ENCODE results near the gene CAMTA1. TPM values are rescaled to one million over a fixed set of nuclear protein-coding genes. Genes with fewer than 3 reads are reported as not detected.
A peak's percentile ranks its signal among the peaks of the same experiment; 100 is the strongest.

Gene CAMTA1
- total RNA-seq, 1 donor from 2014 or later, result 81.6 TPM

DNA sequence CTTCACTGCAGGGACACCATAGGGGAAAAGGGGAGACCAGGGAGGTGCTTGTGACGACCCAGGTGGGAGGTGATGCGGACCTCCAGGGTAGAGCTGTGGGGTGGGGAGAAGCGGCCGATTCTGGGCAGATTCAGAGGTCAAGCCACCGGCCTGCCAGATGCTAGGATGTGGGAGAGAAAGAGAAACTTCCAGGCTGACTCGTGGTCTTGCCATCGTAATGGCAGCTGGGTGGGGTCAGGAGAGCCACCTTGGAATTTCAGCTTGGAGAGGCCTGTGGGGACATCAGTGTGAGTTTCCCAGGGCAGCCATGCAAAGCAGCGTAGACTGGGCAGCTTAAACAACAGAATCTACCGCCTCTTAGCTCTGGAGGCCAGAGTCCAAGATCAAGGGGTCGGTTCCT lies 727.8 kb downstream of the CAMTA1 start:
- Mint-ChIP-seq H3K27me3 (ENCODE audit: unreplicated experiment) (no peaks in the 10 kb centered on the region), H3K36me3 (ENCODE audit: unreplicated experiment) (no peaks in the 10 kb centered on the region), H3K27ac (ENCODE audit: unreplicated experiment) (no peak overlapping the region), H3K4me1 (ENCODE audit: unreplicated experiment) (peaks cover 4% of the 10 kb centered on the region), H3K9me3 (ENCODE audit: unreplicated experiment) (no peaks in the 10 kb centered on the region), H3K4me3 (ENCODE audit: unreplicated experiment) (no peak overlapping the region)
- no peak for DNase-seq (ENCODE audit: extremely low spot score, unreplicated experiment)
- TF ChIP-seq, protein P1, sequence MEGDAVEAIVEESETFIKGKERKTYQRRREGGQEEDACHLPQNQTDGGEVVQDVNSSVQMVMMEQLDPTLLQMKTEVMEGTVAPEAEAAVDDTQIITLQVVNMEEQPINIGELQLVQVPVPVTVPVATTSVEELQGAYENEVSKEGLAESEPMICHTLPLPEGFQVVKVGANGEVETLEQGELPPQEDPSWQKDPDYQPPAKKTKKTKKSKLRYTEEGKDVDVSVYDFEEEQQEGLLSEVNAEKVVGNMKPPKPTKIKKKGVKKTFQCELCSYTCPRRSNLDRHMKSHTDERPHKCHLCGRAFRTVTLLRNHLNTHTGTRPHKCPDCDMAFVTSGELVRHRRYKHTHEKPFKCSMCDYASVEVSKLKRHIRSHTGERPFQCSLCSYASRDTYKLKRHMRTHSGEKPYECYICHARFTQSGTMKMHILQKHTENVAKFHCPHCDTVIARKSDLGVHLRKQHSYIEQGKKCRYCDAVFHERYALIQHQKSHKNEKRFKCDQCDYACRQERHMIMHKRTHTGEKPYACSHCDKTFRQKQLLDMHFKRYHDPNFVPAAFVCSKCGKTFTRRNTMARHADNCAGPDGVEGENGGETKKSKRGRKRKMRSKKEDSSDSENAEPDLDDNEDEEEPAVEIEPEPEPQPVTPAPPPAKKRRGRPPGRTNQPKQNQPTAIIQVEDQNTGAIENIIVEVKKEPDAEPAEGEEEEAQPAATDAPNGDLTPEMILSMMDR (IDR thresholded peaks at IDR 0.05), result no peak

DNA sequence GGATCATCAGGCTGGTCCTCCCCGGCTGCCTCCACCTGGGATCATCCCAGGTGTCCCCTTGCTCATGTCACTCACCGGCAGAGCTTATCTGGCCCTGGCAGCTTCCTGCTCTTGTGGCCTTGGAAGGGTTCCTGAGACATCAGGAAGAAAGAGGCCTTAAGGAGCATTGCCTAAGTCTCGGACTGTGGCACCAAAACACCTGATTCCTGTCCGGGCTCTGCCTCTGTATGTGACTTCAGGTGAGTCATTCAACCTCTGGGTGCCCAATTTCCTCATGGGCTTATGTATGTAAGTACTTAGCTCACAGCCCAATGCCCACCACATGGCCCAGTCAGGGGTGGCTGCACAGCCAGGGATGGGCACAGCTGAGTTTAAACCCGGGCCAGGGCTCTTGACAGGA lies 729.9 kb downstream of the CAMTA1 start:
- peaks cover 4% of the 10 kb centered on the region for H3K4me1 Mint-ChIP-seq (ENCODE audit: unreplicated experiment)
- H3K9me3 Mint-ChIP-seq (ENCODE audit: unreplicated experiment), result no peaks in the 10 kb centered on the region
- TF ChIP-seq, protein P1 (IDR thresholded peaks at IDR 0.05), result no peak
- no peak for DNase-seq (ENCODE audit: extremely low spot score, unreplicated experiment)
- H3K27me3 Mint-ChIP-seq (ENCODE audit: unreplicated experiment), result no peaks in the 10 kb centered on the region
- H3K27ac Mint-ChIP-seq (ENCODE audit: unreplicated experiment), result no peak overlapping the region
- H3K36me3 Mint-ChIP-seq (ENCODE audit: unreplicated experiment), result no peaks in the 10 kb centered on the region
- no peak overlapping the region for H3K4me3 Mint-ChIP-seq (ENCODE audit: unreplicated experiment)

DNA sequence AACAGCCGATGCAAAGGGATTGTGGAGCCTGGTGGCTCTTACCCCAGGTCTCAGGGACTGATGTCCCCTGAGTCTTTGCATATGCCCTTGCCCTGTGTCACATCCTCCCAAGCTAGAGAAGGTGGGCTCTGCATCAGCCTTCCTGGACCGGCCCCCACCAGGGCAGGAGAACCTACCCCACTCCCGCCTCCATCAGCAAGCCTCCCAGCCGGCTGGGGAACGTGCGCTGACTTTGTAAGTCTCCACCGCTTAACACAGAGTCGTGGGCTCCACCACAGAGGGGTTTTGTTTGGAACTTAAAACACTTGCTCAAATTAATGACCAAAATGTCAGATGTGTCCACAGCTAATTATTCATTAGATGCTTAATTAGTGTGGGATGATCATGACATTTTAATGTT lies 730.6 kb downstream of the CAMTA1 start:
- Mint-ChIP-seq H3K9me3 (ENCODE audit: unreplicated experiment) (no peaks in the 10 kb centered on the region), H3K27ac (ENCODE audit: unreplicated experiment) (no peak overlapping the region), H3K27me3 (ENCODE audit: unreplicated experiment) (no peaks in the 10 kb centered on the region), H3K4me3 (ENCODE audit: unreplicated experiment) (no peak overlapping the region), H3K4me1 (ENCODE audit: unreplicated experiment) (peaks cover 4% of the 10 kb centered on the region), H3K36me3 (ENCODE audit: unreplicated experiment) (no peaks in the 10 kb centered on the region)
- no peak for DNase-seq (ENCODE audit: extremely low spot score, unreplicated experiment)
- TF ChIP-seq, protein P1 (IDR thresholded peaks at IDR 0.05), result no peak

DNA sequence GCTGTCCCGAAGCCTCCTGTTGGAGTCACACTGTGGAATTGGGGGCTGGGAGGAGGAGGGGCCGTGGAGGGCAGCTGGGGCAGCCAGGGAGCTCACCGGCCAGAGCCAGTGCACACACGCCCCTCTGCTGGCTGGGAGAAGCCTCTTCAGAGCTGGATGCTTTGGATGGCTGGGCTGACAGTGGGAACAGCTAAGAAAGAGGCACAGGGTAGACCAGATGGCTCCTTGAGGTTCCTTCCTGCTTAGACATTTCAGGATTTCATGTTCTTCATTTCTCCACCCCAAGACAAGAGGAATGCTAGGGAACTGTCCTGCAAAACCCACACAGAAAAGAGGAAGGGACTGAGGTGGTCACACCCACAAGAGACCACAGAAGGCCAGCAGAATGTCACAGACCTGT lies 731.1 kb downstream of the CAMTA1 start:
- Mint-ChIP-seq H3K36me3 (ENCODE audit: unreplicated experiment) (no peaks in the 10 kb centered on the region), H3K27me3 (ENCODE audit: unreplicated experiment) (no peaks in the 10 kb centered on the region), H3K4me1 (ENCODE audit: unreplicated experiment) (peaks cover 4% of the 10 kb centered on the region), H3K27ac (ENCODE audit: unreplicated experiment) (no peak overlapping the region), H3K4me3 (ENCODE audit: unreplicated experiment) (no peak overlapping the region), H3K9me3 (ENCODE audit: unreplicated experiment) (no peaks in the 10 kb centered on the region)
- DNase-seq (ENCODE audit: extremely low spot score, unreplicated experiment), result no peak
- TF ChIP-seq, protein P1 (IDR thresholded peaks at IDR 0.05), result peak; percentile 34

DNA sequence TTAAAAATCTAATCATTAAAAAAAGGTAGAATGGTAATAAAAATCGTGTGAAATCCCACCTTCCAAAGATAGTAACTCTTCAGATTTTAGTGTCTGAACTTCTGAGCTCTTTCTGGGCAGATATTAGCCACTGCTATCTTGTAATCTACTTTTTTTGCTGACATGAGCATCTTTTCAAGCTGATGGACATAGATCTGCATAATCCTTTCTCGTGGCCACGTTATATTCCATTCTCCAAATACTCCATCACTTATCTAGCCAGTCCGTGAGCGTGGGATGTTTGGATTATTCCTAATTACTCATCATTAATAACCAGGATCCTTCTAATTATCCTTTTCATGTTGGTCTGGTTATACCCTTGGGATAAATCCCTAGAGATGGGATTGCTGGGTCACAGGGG lies 731.7 kb downstream of the CAMTA1 start:
- H3K4me3 Mint-ChIP-seq (ENCODE audit: unreplicated experiment), result no peak overlapping the region
- H3K36me3 Mint-ChIP-seq (ENCODE audit: unreplicated experiment), result no peaks in the 10 kb centered on the region
- no peaks in the 10 kb centered on the region for H3K9me3 Mint-ChIP-seq (ENCODE audit: unreplicated experiment)
- no peak for DNase-seq (ENCODE audit: extremely low spot score, unreplicated experiment)
- TF ChIP-seq, protein P1 (IDR thresholded peaks at IDR 0.05), result no peak
- H3K4me1 Mint-ChIP-seq (ENCODE audit: unreplicated experiment), result peaks cover 4% of the 10 kb centered on the region
- no peak overlapping the region for H3K27ac Mint-ChIP-seq (ENCODE audit: unreplicated experiment)
- H3K27me3 Mint-ChIP-seq (ENCODE audit: unreplicated experiment), result no peaks in the 10 kb centered on the region
